ENCODE results near the gene CARS1. TPM values are rescaled to one million over a fixed set of nuclear protein-coding genes. Genes with fewer than 3 reads are reported as not detected.

The CARS1 gene
- 298 and 329 TPM in 2 replicates for total RNA-seq (2011; cell fraction: chromatin; rRNA removed; ENCODE audit: low replicate concordance)
- total RNA-seq (2011; cell fraction: nucleolus; rRNA removed): 156 and 161 TPM in 2 replicates
- total RNA-seq (2011; cell fraction: nucleoplasm; rRNA removed): 164 and 168 TPM in 2 replicates
- total RNA-seq (2014; rRNA removed): 73.6 and 77.3 TPM in 2 replicates
- 52.3 and 57.4 TPM in 2 replicates for total RNA-seq (2014; rRNA removed; fragmentation: Illumina TruSeq; extraction: Trizol)
- 27.0 and 31.5 TPM in 2 replicates for total RNA-seq (2015; rRNA removed; fragmentation: Illumina TruSeq; extraction: Trizol)
- total RNA-seq (2021): 76.1 and 90.2 TPM in 2 replicates
- polyA plus RNA-seq (2011; rRNA removed): 87.9 and 93.0 TPM in 2 replicates
- polyA plus RNA-seq (2011; cell fraction: cytosol; rRNA removed): 38.4 and 53.6 TPM in 2 replicates
- 222 and 259 TPM in 2 replicates for polyA plus RNA-seq (2011; cell fraction: nucleus; rRNA removed)
- 42.8 and 175 TPM in 2 replicates for polyA plus RNA-seq (2012)
- 80.1 and 90.0 TPM in 2 replicates for polyA plus RNA-seq (2014; fragmentation: Illumina TruSeq; extraction: Trizol)
- polyA plus RNA-seq (2014; fragmentation: Nextera tagmentation; extraction: Ambion mirVana): 10 to 100 TPM; 14.4 to 28.4 TPM
- 94.0 and 106 TPM in 2 replicates for polyA plus RNA-seq (2014; rRNA removed)
- 60.4 and 65.4 TPM in 2 replicates for polyA minus RNA-seq (2011; rRNA and poly(A)+ RNA removed)
- polyA minus RNA-seq (2011; cell fraction: cytosol; rRNA and poly(A)+ RNA removed): 27.4 and 51.4 TPM in 2 replicates
- polyA minus RNA-seq (2011; cell fraction: nucleus; rRNA and poly(A)+ RNA removed): 66.9 and 96.7 TPM in 2 replicates
- percentile 80 among the genes with signal in this experiment for Bru-seq, nascent RNA
- percentile 86 among the genes with signal in this experiment for BruChase-seq, experiment 1, labeled RNA remaining after a 2-hour chase
- percentile 87 among the genes with signal in this experiment for BruChase-seq, experiment 2, labeled RNA remaining after a 6-hour chase
- long read RNA-seq, experiment 1, transcript CARS-201 (22 exons, 2,491 nt): minor isoform, 45 of 429 reads
- long read RNA-seq, experiment 1, transcript CARS-203 (22 exons, 2,685 nt): major isoform, 99 of 429 reads
- long read RNA-seq, experiment 1, transcript CARS-202 (23 exons, 2,758 nt): minor isoform, 30 of 429 reads
- long read RNA-seq, experiment 1, partial matches to known transcripts: 185 of 429 reads
- long read RNA-seq, experiment 1, other reads (novel, unspliced or antisense): 66 of 429 reads
- long read RNA-seq, experiment 2, transcript CARS-203 (22 exons, 2,685 nt): major isoform, 14 of 64 reads
- long read RNA-seq, experiment 2, transcript CARS-202 (23 exons, 2,758 nt): minor isoform, 5 of 64 reads
- long read RNA-seq, experiment 2, partial matches to known transcripts: 27 of 64 reads
- long read RNA-seq, experiment 2, other reads (novel, unspliced or antisense): 14 of 64 reads
- long read RNA-seq, experiment 3, transcript CARS-203 (22 exons, 2,685 nt): major isoform, 14 of 85 reads
- long read RNA-seq, experiment 3, transcript CARS-201 (22 exons, 2,491 nt): minor isoform, 9 of 85 reads
- long read RNA-seq, experiment 3, partial matches to known transcripts: 51 of 85 reads
- long read RNA-seq, experiment 3, other reads (novel, unspliced or antisense): 7 of 85 reads

GRCh38 chr11:3057069-3057963 lies at the start of gene CARS1:
Gene CARS1 (minus strand): TSS chr11:3057423. CDS start chr11:3057367, 56 bp downstream.
- POLR2A ChIA-PET: interaction anchor here (0.6 to 2.0 kb wide), 10 partner anchors 8 to 282 kb away, joined by 3 to 6 read pairs (median 4); no protein-coding TSS in a partner anchor
- Histone ChIP-seq H4K20me1 (replicated peaks; ENCODE audit: control insufficient read depth, insufficient read depth, low read length) (peaks cover 32% of the 10 kb centered on the region), H3K27me3 (ENCODE audit: control insufficient read depth in 2 of 2, insufficient read depth in 2 of 2, low read length in 2 of 2) (no peaks in the 10 kb centered on the region), H3K9me1 (ENCODE audit: control insufficient read depth, insufficient read depth, low read length) (peaks cover 14% of the 10 kb centered on the region), H3K9ac (ENCODE audit: insufficient read depth in 1 of 2, low read depth in 2 of 2, low read length in 2 of 2) (peak within 1 kb of the TSS; percentile 98 to 99), H3K4me3 (peak within 1 kb of the TSS; percentile 100), H3K79me2 (ENCODE audit: control insufficient read depth, insufficient read depth, low read length) (peaks cover 54% of the 10 kb centered on the region), H2AFZ (ENCODE audit: low read depth, low read length) (peak within 1 kb of the TSS; percentile 99), H3K27ac (ENCODE audit: extremely low read depth, low read depth, low read length) (peak within 1 kb of the TSS; percentile 94), H3K36me3 (ENCODE audit: control insufficient read depth, insufficient read depth, low read length) (peaks cover 30% of the 10 kb centered on the region; the same call in 2 of the 3 replicates), H3K9me3 (replicated peaks; ENCODE audit: control insufficient read depth, insufficient read depth, low read depth, low read length) (no peaks in the 10 kb centered on the region), H3K4me1 (replicated peaks in 1 of 2; ENCODE audit: control insufficient read depth in 2 of 2, insufficient read depth in 2 of 2, low read length in 2 of 2) (peaks cover 41 to 44% of the 10 kb centered on the region in 2 experiments), H3K4me2 (ENCODE audit: insufficient read depth, low read length) (peak within 1 kb of the TSS; percentile 88)
- BruUV-seq (replicated peaks): TSS peak; percentile 94
- intact Hi-C loops (cut with micrococcal nuclease) (no loop called here), in situ Hi-C loops (cut with MboI) (no loop called here)
- ATAC-seq: peak; percentile 96
- peak; percentile 91 for FAIRE-seq
- 5% methylated on average over 46 of the region's 68 CpGs for WGBS (ENCODE audit: insufficient coverage, low coverage, missing lambda C conversion rate)
- CTCF ChIA-PET (ENCODE audit: low intra/inter-chr PET ratio): no interaction called here
- DNase-seq (ENCODE audit: extremely low read depth in 1 of 4, low spot score in 3 of 4): peak; percentile 93 to 98 (median 94)
- TF ChIP-seq SMAD1 (IDR thresholded peaks at IDR 0.05; ENCODE audit: low read depth, low read length, partially characterized antibody) (no peak), MAX (CRISPR knock-in tag; IDR thresholded peaks at IDR 0.05) (peak; percentile 85), RB1 (IDR thresholded peaks at IDR 0.05; ENCODE audit: low read depth) (peak; percentile 84), SMARCA5 (IDR thresholded peaks at IDR 0.05) (no peak), SIRT6 (IDR thresholded peaks at IDR 0.05; ENCODE audit: low read depth, low read length) (no peak), E2F8 (IDR thresholded peaks at IDR 0.05; ENCODE audit: low read depth, partially characterized antibody) (peak; percentile 91), SRSF1 (IDR thresholded peaks at IDR 0.05; ENCODE audit: low read depth, low read length) (0 out of 2 replicates have a peak, but pooled peaks have one; percentile 35)
- TF ChIP-seq, protein P1, sequence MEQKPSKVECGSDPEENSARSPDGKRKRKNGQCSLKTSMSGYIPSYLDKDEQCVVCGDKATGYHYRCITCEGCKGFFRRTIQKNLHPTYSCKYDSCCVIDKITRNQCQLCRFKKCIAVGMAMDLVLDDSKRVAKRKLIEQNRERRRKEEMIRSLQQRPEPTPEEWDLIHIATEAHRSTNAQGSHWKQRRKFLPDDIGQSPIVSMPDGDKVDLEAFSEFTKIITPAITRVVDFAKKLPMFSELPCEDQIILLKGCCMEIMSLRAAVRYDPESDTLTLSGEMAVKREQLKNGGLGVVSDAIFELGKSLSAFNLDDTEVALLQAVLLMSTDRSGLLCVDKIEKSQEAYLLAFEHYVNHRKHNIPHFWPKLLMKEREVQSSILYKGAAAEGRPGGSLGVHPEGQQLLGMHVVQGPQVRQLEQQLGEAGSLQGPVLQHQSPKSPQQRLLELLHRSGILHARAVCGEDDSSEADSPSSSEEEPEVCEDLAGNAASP (IDR thresholded peaks at IDR 0.05): no peak
